HepG2 (cell line): ENCODE measurements around the gene SDHAF3.
"Not testable (repeated sequence)": the region's sequence is repeated elsewhere in the genome, so short reads cannot be mapped to it uniquely, and the experiment has no call there.

ENCODE experiments used
- CBFB ChIP-seq: sonication (generic); formaldehyde crosslinking; IDR thresholded peaks from 2 replicates; pipeline ENCODE4 v1.4.0; 2020; ENCODE audit warnings: missing genetic modification reagents
- MAX ChIP-seq: IDR thresholded peaks from 2 replicates; pipeline ENCODE4 v1.6.1; 2012; ENCODE audit warnings: inconsistent platforms
- MAZ ChIP-seq, 2 experiments: sonication (generic) in 1 of 2; formaldehyde crosslinking in 1 of 2; IDR thresholded peaks; 2 replicates each; pipeline versions ENCODE4 v1.5.0 to v1.6.1; 2012 to 2020; ENCODE audit warnings: low read depth in 2 of 2, mild to moderate bottlenecking in 2 of 2, borderline replicate concordance in 1 of 2, improper control_type of control experiment in 1 of 2, low read length in 1 of 2, missing genetic modification reagents in 1 of 2, moderate library complexity in 1 of 2
- RFX5 ChIP-seq: IDR thresholded peaks from 2 replicates; pipeline ENCODE4 v1.6.1; 2011; ENCODE audit warnings: low read depth, low read length, improper control_type of control experiment
- ZBTB46 ChIP-seq: sonication (generic); formaldehyde crosslinking; IDR thresholded peaks from 2 replicates; pipeline ENCODE4 v1.4.0; 2020; ENCODE audit warnings: mild to moderate bottlenecking, missing genetic modification reagents, borderline replicate concordance
- ZFAT ChIP-seq: sonication (generic); formaldehyde crosslinking; conservative IDR thresholded peaks from 2 replicates; pipeline ENCODE4 v1.8.1; 2023; ENCODE audit warnings: missing genetic modification reagents, inconsistent platforms
- ZNF160 ChIP-seq: sonication (generic); formaldehyde crosslinking; IDR thresholded peaks from 2 replicates; pipeline ENCODE4 v1.8.0; 2022; ENCODE audit warnings: mild to moderate bottlenecking, inconsistent platforms, missing genetic modification reagents
- ZNF567 ChIP-seq: sonication (generic); formaldehyde crosslinking; IDR thresholded peaks from 2 replicates; pipeline ENCODE4 v1.8.1; 2023; ENCODE audit warnings: mild to moderate bottlenecking, missing genetic modification reagents, borderline replicate concordance

- TF ChIP-seq MAX; CBFB (CRISPR knock-in tag); ZNF567 (CRISPR knock-in tag); ZBTB46 (CRISPR knock-in tag); MAZ (IDR thresholded peaks at IDR 0.05; ENCODE audit: borderline replicate concordance, low read depth, low read length); MAZ (CRISPR knock-in tag; IDR thresholded peaks at IDR 0.05; ENCODE audit: low read depth); ZNF160 (CRISPR knock-in tag); ZFAT (CRISPR knock-in tag); RFX5: not testable (repeated sequence)
Observed at GRCh38 chr7:97161609-97162008, 44.1 kb downstream of the SDHAF3 start.
